HG03575 (cell line): Measurements from ENCODE around the gene PCNX1.

Source experiments
- ATAC-seq: cut with Tn5 transposase; IDR thresholded peaks from one replicate; pipeline ENCODE4 v1.9.1; 2021; ENCODE audit not compliant: unreplicated experiment, insufficient number of reproducible peaks, low FRiP score; ENCODE audit errors: extremely low read depth

The PCNX1 gene

GRCh38 chr14:70887737-70888499 is 19.3 kb upstream of the PCNX1 start:
- no peak for ATAC-seq

- no peak for ATAC-seq
These were observed 18.5 kb upstream of the PCNX1 start for GRCh38 chr14:70888681-70889175.

GRCh38 chr14:70889555-70889954 is 17.7 kb upstream of the PCNX1 start:
- no peak for ATAC-seq

- no peak for ATAC-seq
These were observed 16.2 kb upstream of the PCNX1 start for GRCh38 chr14:70890826-70891659.

- no peak for ATAC-seq
These were observed 15.5 kb upstream of the PCNX1 start for GRCh38 chr14:70891737-70892136.

GRCh38 chr14:70893062-70893845 is 14.0 kb upstream of the PCNX1 start:
- ATAC-seq = no peak

- ATAC-seq = no peak
These were observed 13.4 kb upstream of the PCNX1 start for GRCh38 chr14:70893858-70894291.

GRCh38 chr14:70894868-70895267 is 12.4 kb upstream of the PCNX1 start:
- no peak for ATAC-seq

GRCh38 chr14:70896317-70896716 is 10.9 kb upstream of the PCNX1 start:
- no peak for ATAC-seq

GRCh38 chr14:70896981-70897380 is 10.3 kb upstream of the PCNX1 start:
- ATAC-seq = no peak

GRCh38 chr14:70897464-70897863 is 9.8 kb upstream of the PCNX1 start:
- ATAC-seq = no peak

- no peak for ATAC-seq
These were observed 9.0 kb upstream of the PCNX1 start for GRCh38 chr14:70898111-70898745.

GRCh38 chr14:70901269-70901668 is 6.0 kb upstream of the PCNX1 start:
- ATAC-seq = no peak

GRCh38 chr14:70902184-70902583 is 5.1 kb upstream of the PCNX1 start:
- ATAC-seq = no peak

GRCh38 chr14:70904373-70904772 is 2.9 kb upstream of the PCNX1 start:
- ATAC-seq = no peak

GRCh38 chr14:70905301-70905700 is 2.0 kb upstream of the PCNX1 start:
- no peak for ATAC-seq

GRCh38 chr14:70906793-70907175 is 475 bp upstream of the PCNX1 start:
- ATAC-seq = no peak

GRCh38 chr14:70907996-70908934 is 1.0 kb downstream of the PCNX1 start:
- no peak for ATAC-seq
